Mesothelial cell of epicardium (in vitro differentiated cells): ENCODE results near the gene MMP17. TPM values are rescaled to one million over a fixed set of nuclear protein-coding genes. Genes with fewer than 3 reads are reported as not detected.
A peak's percentile ranks its signal among the peaks of the same experiment; 100 is the strongest.

Experiments used
- DNase-seq, 2 experiments: peaks; one replicate each; pipeline ENCODE4 v3.0.0; 2021; ENCODE audit warnings: low spot score in 2 of 2; ENCODE audit not compliant: unreplicated experiment in 2 of 2
- H3K27ac Mint-ChIP-seq: 2 replicates; pipeline ENCODE4 v1.8.0; 2021; ENCODE audit warnings: mixed read lengths
- H3K27me3 Mint-ChIP-seq: 2 replicates; pipeline ENCODE4 v1.8.0; 2021; ENCODE audit warnings: low read depth, mixed read lengths
- H3K36me3 Mint-ChIP-seq: 2 replicates; pipeline ENCODE4 v1.8.0; 2021; ENCODE audit warnings: mixed read lengths
- H3K4me1 Mint-ChIP-seq: 2 replicates; pipeline ENCODE4 v1.8.0; 2021; ENCODE audit warnings: mixed read lengths
- H3K4me3 Mint-ChIP-seq: 2 replicates; pipeline ENCODE4 v1.8.0; 2021; ENCODE audit warnings: mild to moderate bottlenecking, moderate library complexity, mixed read lengths
- H3K9me3 Mint-ChIP-seq: 2 replicates; pipeline ENCODE4 v1.8.0; 2021; ENCODE audit warnings: mixed read lengths
- total RNA-seq: library from RNA; stranded (reverse); gene quantifications from 3 replicates; pipeline ENCODE4 v1.2.1, GENCODE V29; 2021
- TF ChIP-seq, protein P1 (sequence below): fragments of 200-600 bp; sonication (generic); IDR thresholded peaks from one replicate; pipeline ENCODE4 v1.5.0; 2021; ENCODE audit warnings: antibody characterized with exemption; ENCODE audit not compliant: unreplicated experiment

MMP17 gene
- total RNA-seq, 1 donor from 2014 or later = 1.8 TPM

DNA sequence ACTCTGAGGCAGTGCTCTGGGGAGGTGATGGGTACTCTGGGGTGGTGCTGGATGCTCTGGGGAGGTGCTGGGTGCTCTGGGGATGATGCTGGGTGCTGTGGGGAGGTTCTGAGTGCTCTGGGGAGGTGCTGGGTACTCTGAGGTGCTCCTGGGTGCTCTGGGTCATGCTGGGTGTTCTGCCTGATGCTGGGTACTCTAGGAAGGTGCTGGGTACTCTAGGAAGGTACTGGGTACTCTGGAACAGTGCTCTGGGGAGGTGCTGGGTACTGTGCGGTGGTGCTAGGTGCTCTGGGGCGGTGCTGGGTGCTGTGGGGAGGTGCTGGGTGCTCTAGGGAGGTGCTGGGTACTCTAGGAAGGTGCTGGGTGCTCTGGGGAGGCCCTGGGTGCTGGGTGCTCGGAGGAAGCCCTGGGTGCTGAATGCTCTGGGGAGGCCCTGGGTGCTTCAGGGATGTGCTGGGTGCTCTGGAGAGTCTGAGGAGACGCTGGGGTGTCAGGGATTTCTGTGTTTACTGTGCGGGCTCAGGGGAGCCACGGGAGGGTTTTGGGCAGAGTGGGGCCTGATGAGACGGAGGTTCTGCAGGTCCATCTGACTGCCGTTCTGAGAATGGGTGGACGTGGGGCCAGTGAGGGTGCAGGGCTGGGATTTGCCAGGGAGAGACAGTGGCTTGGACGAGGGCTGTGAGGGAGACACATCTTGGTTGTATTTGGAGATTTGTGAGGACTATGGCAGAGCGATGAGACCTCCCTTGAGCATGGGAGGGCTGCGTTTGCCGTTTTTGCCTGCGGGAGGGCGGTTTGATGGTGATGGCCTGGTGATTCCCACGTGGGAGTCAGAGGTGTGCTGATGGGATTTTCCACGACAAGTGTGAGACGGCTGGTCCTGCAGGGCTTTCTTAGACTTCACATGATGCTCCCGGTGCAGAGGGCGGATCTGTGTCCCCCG, 30.0 kb downstream of the MMP17 start:
- peaks cover 18% of the 10 kb centered on the region for H3K4me1 Mint-ChIP-seq
- H3K36me3 Mint-ChIP-seq = no peaks in the 10 kb centered on the region
- no peaks in the 10 kb centered on the region for H3K9me3 Mint-ChIP-seq
- H3K27me3 Mint-ChIP-seq = peaks cover 8% of the 10 kb centered on the region
- H3K27ac Mint-ChIP-seq = no peak overlapping the region
- TF ChIP-seq, protein P1, sequence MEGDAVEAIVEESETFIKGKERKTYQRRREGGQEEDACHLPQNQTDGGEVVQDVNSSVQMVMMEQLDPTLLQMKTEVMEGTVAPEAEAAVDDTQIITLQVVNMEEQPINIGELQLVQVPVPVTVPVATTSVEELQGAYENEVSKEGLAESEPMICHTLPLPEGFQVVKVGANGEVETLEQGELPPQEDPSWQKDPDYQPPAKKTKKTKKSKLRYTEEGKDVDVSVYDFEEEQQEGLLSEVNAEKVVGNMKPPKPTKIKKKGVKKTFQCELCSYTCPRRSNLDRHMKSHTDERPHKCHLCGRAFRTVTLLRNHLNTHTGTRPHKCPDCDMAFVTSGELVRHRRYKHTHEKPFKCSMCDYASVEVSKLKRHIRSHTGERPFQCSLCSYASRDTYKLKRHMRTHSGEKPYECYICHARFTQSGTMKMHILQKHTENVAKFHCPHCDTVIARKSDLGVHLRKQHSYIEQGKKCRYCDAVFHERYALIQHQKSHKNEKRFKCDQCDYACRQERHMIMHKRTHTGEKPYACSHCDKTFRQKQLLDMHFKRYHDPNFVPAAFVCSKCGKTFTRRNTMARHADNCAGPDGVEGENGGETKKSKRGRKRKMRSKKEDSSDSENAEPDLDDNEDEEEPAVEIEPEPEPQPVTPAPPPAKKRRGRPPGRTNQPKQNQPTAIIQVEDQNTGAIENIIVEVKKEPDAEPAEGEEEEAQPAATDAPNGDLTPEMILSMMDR = no peak
- no peak for DNase-seq
- no peak overlapping the region for H3K4me3 Mint-ChIP-seq

DNA sequence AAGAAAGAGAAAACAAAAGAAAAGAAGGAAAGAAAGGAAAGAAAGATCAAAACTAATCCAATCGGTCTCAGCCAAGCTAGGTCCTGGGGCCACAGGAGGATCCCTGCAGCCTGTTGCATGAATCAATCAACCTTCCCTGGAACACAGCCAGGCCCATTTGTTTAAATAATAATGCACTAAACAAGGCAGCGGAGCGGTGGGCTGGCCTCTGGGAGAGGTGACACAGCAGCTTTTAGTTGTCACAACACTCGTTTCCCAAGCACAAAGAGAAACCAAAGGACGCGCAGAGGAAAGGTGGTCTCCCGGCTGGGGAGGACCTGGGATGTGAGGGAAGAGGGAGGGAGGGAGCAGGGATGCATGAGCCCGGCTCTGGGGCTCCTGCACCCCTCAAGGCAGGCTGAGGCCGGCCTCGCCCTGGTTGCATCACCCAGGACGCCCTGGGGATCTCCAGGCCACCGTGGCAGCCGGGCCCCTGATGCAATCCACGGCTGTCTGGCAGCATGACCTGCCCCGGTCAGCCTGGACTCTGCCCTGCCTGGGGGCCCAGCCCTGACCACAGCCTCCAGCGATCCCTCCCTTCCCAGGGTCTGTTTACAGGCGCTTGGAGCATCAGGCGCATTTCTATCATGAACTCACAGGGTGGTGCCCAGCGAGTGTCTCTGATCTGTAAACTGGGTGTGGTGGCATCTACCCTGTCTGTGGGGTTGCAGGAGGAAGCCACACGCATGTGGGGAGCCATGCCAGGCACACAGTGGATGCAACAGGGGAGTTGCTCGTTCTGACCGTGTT, 32.5 kb downstream of the MMP17 start:
- H3K4me3 Mint-ChIP-seq = peak overlapping the region; percentile 29

DNA sequence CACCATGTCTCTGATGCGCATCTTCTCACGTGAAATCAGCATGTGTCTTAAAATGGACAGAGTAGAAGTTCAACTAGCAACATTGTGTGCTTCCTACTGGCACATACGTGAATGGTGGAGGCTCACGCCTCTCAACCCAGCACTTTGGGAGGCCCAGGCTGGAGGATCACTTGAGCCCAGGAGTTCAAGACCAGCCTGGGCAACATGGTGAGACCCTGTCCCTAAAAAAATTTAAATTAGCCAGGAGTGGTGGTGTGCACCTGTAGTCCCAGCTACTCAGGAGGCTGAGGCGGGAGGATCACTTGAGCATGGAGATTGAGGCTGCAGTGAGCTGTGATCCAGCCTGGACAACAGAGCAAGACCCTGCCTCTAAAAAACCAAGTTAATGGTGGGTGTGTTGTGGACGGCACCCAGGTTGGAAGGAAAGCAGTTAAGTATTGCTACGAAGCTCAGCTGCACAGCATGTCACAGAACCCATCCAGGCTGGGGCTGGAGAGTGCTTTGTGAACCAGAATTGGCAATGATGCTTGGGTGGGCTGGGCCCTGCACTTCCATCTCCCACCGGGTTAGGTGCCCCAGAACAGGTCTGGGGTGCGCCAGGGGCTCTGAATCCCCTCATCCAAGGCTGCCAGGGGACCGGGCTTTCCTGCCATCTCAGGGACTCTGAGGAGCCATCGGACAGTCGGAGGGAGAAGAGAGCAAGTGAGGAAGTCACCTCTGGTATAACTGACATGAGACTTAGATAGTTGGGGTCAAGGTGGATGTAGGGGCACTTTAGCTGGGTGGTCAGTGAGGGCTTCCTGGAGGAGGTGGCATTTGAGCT, 33.3 kb downstream of the MMP17 start:
- Mint-ChIP-seq H3K4me1 (peaks cover 24% of the 10 kb centered on the region), H3K27me3 (peaks cover 2% of the 10 kb centered on the region), H3K27ac (peak overlapping the region; percentile 64), H3K9me3 (no peaks in the 10 kb centered on the region), H3K36me3 (no peaks in the 10 kb centered on the region), H3K4me3 (no peak overlapping the region)
- no peak for DNase-seq
- TF ChIP-seq, protein P1 = no peak

More for the DNA sequence above, 32.5 kb downstream of the MMP17 start:
- Mint-ChIP-seq H3K4me1 (peaks cover 24% of the 10 kb centered on the region), H3K27ac (peak overlapping the region; percentile 64), H3K9me3 (no peaks in the 10 kb centered on the region), H3K36me3 (no peaks in the 10 kb centered on the region), H3K27me3 (peaks cover 8% of the 10 kb centered on the region)
- TF ChIP-seq, protein P1 = no peak
- DNase-seq = peak in 1 of 2 experiments; percentile 50

DNA sequence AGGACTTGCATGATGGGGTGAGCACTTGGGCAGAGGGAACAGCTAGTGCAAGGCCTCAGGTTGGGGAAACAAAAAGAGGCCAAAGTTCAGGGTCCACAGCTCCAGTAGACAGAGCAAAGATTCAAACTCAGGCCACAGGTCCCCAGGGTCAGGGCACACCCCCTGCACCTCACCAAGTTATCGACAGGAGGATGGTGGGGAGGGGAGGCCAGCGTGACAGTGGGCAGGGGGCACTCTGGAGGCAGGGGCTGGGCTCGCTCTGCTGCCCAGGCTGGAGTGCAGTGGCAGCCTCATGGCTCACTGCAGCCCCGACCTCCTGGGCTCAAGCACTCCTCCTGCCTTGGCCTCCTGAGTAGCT, 33.9 kb downstream of the MMP17 start:
- no peak for DNase-seq
- no peaks in the 10 kb centered on the region for H3K9me3 Mint-ChIP-seq

DNA sequence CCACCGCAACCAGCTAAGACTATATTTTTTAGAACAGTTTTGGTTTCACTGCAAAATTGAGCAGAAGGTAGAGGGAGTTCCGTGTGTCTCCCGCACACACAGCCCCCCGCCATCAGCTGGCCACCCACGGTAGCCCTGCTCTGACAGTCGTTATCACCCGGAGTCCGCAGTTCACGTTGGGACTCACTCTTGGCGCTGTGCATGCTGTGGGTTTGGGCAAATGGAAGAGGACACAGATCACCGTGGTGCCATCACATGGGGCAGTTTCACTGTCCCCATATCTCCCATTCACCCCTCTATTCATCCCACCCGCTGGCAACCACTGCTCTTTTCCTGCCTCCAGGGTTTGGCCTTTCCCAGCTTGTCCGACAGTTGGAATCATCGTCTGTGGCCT, 34.4 kb downstream of the MMP17 start:
- TF ChIP-seq, protein P1 = no peak
- Mint-ChIP-seq H3K9me3 (no peaks in the 10 kb centered on the region), H3K4me1 (peaks cover 24% of the 10 kb centered on the region), H3K27ac (no peak overlapping the region), H3K4me3 (no peak overlapping the region), H3K27me3 (peaks cover 2% of the 10 kb centered on the region), H3K36me3 (no peaks in the 10 kb centered on the region)
- no peak for DNase-seq

More for the DNA sequence above, 33.9 kb downstream of the MMP17 start:
- TF ChIP-seq, protein P1 = no peak
- no peak overlapping the region for H3K27ac Mint-ChIP-seq
- peaks cover 2% of the 10 kb centered on the region for H3K27me3 Mint-ChIP-seq
- peaks cover 24% of the 10 kb centered on the region for H3K4me1 Mint-ChIP-seq
- H3K4me3 Mint-ChIP-seq = no peak overlapping the region
- H3K36me3 Mint-ChIP-seq = no peaks in the 10 kb centered on the region
